Vagina (tissue), 2 donors: Measurements from ENCODE around the gene USP20.

ENCODE experiments used
- POLR2A ChIP-seq, 2 donors: fragments of 450-650 bp; IDR thresholded peaks; one replicate each; pipeline ENCODE4 v1.6.1; 2017; ENCODE audit warnings: antibody characterized with exemption in 2 of 2, mild to moderate bottlenecking in 2 of 2, moderate library complexity in 2 of 2
- TF ChIP-seq, protein P1 (sequence below), 3 experiments: fragments of 450-650 bp in 2 of 3; fragments of 200-600 bp in 1 of 3; sonication (generic) in 1 of 3; IDR thresholded peaks; one replicate each; pipeline ENCODE4 v1.5.1; 2017 to 2019; ENCODE audit warnings: antibody characterized with exemption in 3 of 3, mild to moderate bottlenecking in 2 of 3, moderate library complexity in 2 of 3

DNA sequence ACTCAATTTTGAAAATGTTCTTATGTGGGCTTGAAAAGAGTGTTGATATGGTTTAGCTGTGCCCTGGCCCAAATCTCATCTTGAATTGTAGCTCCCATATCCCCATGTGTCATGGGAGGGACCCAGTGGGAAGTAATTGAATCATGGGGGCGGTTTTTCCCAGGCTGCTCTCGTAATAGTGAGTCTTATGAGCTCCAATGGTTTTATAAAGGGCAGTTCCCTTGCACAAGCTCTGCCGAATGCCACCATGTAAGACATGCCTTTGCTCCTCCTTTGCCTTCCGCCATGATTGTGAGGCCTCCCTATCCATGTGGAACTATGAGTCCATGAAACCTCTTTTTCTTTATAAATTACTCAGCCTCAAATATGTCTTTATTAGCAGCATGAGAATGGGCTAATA lies 71.0 kb downstream of the USP20 start:
- TF ChIP-seq POLR2A (IDR thresholded peaks at IDR 0.05): no peak
- TF ChIP-seq, protein P1, sequence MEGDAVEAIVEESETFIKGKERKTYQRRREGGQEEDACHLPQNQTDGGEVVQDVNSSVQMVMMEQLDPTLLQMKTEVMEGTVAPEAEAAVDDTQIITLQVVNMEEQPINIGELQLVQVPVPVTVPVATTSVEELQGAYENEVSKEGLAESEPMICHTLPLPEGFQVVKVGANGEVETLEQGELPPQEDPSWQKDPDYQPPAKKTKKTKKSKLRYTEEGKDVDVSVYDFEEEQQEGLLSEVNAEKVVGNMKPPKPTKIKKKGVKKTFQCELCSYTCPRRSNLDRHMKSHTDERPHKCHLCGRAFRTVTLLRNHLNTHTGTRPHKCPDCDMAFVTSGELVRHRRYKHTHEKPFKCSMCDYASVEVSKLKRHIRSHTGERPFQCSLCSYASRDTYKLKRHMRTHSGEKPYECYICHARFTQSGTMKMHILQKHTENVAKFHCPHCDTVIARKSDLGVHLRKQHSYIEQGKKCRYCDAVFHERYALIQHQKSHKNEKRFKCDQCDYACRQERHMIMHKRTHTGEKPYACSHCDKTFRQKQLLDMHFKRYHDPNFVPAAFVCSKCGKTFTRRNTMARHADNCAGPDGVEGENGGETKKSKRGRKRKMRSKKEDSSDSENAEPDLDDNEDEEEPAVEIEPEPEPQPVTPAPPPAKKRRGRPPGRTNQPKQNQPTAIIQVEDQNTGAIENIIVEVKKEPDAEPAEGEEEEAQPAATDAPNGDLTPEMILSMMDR (IDR thresholded peaks at IDR 0.05): no peak
